GM23248 (cell line): Measurements from ENCODE around the gene REC114.

Experiments
- EZH2 ChIP-seq: fragments of 200-600 bp; sonication (generic); IDR thresholded peaks from 2 replicates; pipeline ENCODE4 v1.6.1; 2018; ENCODE audit warnings: antibody characterized with exemption, mild to moderate bottlenecking; ENCODE audit not compliant: insufficient read depth, poor library complexity, severe bottlenecking
- EZH2phosphoT487 ChIP-seq: fragments of 200-600 bp; sonication (generic); IDR thresholded peaks from 2 replicates; pipeline ENCODE4 v1.6.1; 2018; ENCODE audit warnings: antibody characterized with exemption, moderate library complexity, mild to moderate bottlenecking, low read depth; ENCODE audit not compliant: insufficient read depth

DNA sequence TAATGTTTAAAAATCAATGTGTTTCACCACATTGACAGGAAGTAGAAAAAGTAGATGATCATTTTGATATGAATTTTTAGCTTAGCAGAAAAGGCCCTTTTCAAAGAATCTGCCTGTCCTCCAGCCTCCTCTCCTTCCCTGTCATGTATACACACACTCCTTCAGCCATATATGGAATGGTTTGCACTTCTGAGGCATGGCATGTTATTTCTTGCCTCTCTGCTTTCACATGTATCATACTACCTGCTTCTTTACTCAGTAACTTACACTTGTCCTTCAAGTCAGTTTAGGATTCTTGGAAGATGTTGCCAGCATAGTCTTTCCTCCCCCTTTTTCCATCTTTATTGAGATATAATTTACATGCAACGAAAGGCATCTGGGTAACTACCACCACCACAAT, 79.0 kb downstream of the REC114 start:
- TF ChIP-seq EZH2 (no peak), EZH2phosphoT487 (no peak)
